GM21529 (cell line): ENCODE data around the gene SEMA4C.
A peak's percentile ranks its signal among the peaks of the same experiment; 100 is the strongest.

Source experiments
- ATAC-seq: cut with Tn5 transposase; IDR thresholded peaks from one replicate; pipeline ENCODE4 v1.9.1; 2021; ENCODE audit not compliant: unreplicated experiment

The SEMA4C gene

GRCh38 chr2:96882906-96883305 lies 13.0 kb upstream of the SEMA4C start:
- ATAC-seq = no peak

GRCh38 chr2:96882230-96882629 lies 12.3 kb upstream of the SEMA4C start:
- no peak for ATAC-seq

- no peak for ATAC-seq
Measured at GRCh38 chr2:96881349-96882195, 11.7 kb upstream of the SEMA4C start.

GRCh38 chr2:96880891-96881273 lies 11.0 kb upstream of the SEMA4C start:
- no peak for ATAC-seq

GRCh38 chr2:96879545-96880040 lies 9.7 kb upstream of the SEMA4C start:
- no peak for ATAC-seq

GRCh38 chr2:96878796-96879544 lies 9.1 kb upstream of the SEMA4C start:
- ATAC-seq = no peak

- no peak for ATAC-seq
Measured at GRCh38 chr2:96878171-96878570, 8.3 kb upstream of the SEMA4C start.

- no peak for ATAC-seq
Measured at GRCh38 chr2:96877631-96878092, 7.8 kb upstream of the SEMA4C start.

GRCh38 chr2:96877042-96877451 lies 7.2 kb upstream of the SEMA4C start:
- ATAC-seq = no peak

GRCh38 chr2:96876269-96877041 lies 6.6 kb upstream of the SEMA4C start:
- no peak for ATAC-seq

GRCh38 chr2:96875498-96876268 lies 5.8 kb upstream of the SEMA4C start:
- ATAC-seq = no peak

- peak; percentile 39 for ATAC-seq
Measured at GRCh38 chr2:96874198-96874831, 4.4 kb upstream of the SEMA4C start.

GRCh38 chr2:96873651-96874096 lies 3.8 kb upstream of the SEMA4C start:
- no peak for ATAC-seq

- ATAC-seq = no peak
Measured at GRCh38 chr2:96872591-96873349, 2.9 kb upstream of the SEMA4C start.

- no peak for ATAC-seq
Measured at GRCh38 chr2:96870626-96871255, 861 bp upstream of the SEMA4C start.

- peak; percentile 25 for ATAC-seq
Measured at GRCh38 chr2:96869281-96869821, 529 bp downstream of the SEMA4C start.

GRCh38 chr2:96868555-96869280 lies 1.2 kb downstream of the SEMA4C start:
- peak; percentile 46 for ATAC-seq
